NB4 (cell line): ENCODE results near the gene TRIO.

Experiments
- CTCF ChIP-seq: IDR thresholded peaks from one replicate; pipeline ENCODE4 v1.5.1; 2012; ENCODE audit warnings: low read depth, low read length
- POLR2A ChIP-seq: IDR thresholded peaks from 2 replicates; pipeline ENCODE4 v1.6.1; 2011; ENCODE audit warnings: mild to moderate bottlenecking; ENCODE audit not compliant: insufficient read length; ENCODE audit errors: extremely low read depth
- TF ChIP-seq, protein P1 (sequence below): IDR thresholded peaks from 2 replicates; pipeline ENCODE4 v1.6.1; 2011; ENCODE audit warnings: low read depth, low read length

DNA sequence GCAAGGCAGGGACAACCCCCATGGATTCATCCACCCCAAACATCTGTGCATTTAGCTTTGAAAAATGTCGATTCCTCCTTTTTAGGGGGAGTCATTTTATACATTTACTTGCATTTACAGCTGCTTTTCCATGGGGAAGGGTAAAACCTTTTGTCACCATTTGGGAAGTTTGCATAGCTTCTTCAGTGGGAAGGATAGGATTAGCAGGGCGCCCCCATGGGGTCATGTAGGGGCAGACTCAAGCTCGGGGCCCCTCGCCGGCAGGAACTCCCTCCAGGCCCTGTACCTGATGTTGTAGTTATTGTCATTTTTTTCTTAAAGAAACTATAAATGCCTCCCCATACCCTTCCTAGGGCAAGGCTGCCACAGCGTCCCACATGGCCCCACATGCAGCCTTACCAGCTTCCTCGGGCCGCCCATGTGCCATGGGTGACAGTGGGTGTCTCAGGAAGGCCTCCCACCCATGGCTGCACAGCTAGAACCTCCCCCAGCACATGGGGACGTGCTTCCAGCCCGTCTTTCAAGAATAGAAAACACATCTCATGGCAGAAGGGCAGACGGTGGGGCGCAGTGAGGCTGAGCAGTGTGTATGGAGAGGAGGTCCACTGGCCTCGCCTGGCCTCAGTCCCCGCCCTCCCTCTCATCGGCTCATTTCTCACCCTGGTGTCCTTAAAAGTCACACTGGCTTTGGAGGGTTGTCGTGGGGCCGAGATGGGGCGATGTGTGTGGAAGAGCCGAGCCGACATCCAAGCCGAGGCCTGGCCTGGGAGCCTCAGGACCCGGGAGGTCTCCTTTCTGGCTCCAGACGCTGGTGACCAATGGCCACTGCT lies 362.4 kb downstream of the TRIO start:
- TF ChIP-seq CTCF (peak; percentile 33), POLR2A (no peak)
- TF ChIP-seq, protein P1, sequence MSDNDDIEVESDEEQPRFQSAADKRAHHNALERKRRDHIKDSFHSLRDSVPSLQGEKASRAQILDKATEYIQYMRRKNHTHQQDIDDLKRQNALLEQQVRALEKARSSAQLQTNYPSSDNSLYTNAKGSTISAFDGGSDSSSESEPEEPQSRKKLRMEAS, result no peak
